ENCODE data around the gene TOPORS.
"Not testable (repeated sequence)": the region's sequence is repeated elsewhere in the genome, so short reads cannot be mapped to it uniquely, and the experiment has no call there.

The TOPORS gene

DNA sequence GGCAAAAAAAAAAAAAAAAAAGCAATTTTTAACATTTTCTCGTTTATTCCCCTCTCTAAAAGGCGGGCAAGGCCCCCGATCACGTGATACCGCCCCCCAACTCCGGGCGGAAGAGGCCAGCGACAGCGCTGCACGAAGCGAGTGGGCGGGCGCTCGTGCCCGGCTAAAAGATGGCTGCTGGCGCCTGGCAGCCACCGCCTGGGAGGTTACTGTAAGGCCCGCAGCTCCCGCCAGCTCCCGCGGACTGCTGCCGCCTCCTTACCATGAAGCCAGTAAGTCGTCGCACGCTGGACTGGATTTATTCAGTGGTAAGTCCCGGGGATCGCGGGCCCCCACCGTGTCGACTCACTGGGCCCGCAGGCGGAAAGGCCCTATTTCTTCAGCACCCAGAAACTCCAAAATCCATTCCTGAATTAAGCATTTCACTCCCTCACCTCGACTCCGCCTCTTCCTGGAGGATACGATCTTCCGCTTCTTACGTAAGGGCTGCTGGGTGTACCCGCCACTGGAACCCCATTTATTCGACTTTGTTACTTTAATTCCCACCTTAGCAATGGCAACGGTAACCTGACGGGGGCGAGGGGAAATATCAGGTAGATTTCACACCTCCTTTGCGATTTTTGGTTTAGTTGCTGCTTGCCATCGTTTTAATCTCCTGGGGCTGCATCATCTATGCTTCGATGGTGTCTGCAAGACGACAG, at the start of gene TOPORS, which contains the start of gene SMIM27:
Gene TOPORS (minus strand): TSS at position 415 of the 701 bp plus-strand sequence. CDS start 150 bp downstream, at position 265.
Gene SMIM27 (plus strand): TSS at position 156 of the 701 bp plus-strand sequence. CDS start 108 bp downstream, at position 264.
- DNase-seq (ENCODE audit: low read depth in 3 of 3) = peak; percentile 81 to 88 (median 84)

DNA sequence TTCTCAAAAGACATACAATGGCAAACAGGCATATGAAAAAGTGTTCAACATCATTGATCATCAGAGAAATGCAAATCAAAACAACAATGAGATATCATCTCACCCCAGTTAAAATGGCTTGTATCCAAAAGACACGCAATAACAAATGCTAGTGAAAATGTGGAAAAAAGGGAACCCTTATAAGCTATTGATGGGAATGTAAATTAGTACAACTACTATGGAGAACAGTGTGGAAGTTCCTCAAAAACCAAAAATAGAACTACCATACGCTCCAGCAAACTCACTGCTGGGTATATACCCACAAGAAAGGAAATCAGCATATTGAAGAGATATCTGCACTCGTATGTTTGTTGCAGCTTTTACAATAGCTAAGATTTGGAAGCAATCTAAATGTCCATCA, 46.6 kb upstream of the TOPORS start:
- DNase-seq (ENCODE audit: low read depth in 3 of 3) = not testable (repeated sequence)

DNA sequence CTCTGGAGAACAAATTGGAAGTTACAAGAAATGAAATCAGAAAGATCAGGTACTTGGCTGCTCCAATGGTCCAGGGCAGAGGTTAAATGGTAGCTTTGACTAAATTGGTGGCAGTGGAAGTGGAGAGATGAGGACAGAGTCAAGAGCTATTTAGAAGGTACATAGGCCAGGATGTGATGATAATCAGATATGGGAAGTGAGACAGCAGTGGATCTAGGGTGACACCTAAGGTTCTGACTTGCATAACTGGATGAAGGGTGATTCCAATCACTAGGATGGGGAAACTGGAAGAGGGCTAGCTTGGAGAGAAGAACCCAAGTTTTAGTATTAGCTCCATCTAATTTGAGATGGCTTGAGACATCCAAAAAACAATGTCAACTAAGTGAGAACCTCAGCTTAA, 44.5 kb upstream of the TOPORS start:
- no peak for DNase-seq (ENCODE audit: low read depth in 3 of 3)

DNA sequence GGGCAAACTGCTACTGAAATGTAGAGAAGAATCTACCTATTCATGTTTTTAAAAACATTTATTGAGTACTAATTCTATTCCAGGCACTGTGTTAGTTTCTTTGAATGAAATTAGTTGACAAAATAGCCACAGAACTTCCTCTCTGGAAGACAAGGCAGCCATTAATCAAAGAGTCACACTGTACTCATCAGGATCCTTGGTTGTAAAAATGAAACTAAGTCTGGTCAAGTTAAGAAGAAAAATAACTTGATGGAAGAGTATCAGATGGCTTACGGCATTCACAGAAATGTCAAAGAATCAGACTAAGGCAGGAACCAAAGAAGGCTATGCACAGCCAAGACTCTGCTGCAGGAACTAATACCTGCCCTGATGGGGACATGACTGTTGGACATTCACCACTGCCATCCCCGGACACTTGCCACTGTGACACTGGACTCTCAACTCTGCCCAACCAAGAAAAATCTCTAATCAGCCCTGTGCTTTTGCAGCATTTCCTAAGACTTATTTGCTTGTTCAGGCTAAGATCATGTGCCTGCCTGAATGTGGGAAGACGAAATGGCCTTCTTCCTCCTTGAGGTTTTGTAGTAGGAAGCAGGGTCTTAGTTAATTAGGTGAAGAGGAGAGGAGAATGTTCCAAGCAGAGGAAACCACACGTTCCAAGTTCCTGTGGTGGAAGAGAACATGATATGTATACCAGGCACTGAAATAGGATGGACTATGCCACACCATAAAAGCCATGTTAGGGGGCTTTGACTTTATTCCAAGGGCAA, 43.9 kb upstream of the TOPORS start:
- no peak for DNase-seq (ENCODE audit: low read depth in 3 of 3)

DNA sequence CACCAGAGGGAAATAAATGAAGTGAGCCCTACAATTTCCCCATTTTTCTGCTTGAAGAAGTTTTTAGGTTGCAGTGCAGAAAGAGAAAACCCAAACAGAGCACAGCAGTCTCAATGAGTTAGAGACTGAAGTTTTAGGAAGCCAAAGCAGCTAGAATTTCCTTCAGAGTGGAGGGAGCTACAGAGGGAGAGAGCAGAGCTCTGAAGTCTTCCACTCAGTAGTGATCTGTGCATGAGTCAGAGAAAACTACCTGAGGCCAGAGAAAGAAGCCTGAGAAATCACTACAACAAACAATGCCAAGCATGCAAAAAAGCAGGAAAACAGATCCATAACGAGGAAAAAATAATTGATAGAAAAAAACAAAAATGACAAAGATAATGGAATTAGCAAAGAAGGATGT, 38.5 kb upstream of the TOPORS start:
- DNase-seq (ENCODE audit: low read depth in 3 of 3) = no peak

DNA sequence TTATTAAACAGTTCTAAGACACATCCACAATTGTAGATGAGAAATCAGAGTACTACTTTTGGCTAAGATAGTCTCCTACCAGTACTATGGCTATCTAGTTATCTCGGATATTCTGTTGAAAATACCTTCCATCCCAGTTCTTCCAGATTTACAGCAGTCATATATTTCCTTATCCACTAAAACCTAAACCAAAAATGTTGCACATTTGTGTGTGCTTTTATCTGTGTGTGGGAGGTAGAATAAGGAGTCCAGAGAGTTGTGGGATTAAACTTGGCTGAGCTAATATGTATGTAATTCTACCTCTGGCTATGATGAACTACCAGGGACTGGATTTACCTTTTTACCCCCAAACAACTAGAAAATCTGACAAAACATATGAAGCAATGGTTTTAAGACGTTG, 38.1 kb upstream of the TOPORS start:
- no peak for DNase-seq (ENCODE audit: low read depth in 3 of 3)

DNA sequence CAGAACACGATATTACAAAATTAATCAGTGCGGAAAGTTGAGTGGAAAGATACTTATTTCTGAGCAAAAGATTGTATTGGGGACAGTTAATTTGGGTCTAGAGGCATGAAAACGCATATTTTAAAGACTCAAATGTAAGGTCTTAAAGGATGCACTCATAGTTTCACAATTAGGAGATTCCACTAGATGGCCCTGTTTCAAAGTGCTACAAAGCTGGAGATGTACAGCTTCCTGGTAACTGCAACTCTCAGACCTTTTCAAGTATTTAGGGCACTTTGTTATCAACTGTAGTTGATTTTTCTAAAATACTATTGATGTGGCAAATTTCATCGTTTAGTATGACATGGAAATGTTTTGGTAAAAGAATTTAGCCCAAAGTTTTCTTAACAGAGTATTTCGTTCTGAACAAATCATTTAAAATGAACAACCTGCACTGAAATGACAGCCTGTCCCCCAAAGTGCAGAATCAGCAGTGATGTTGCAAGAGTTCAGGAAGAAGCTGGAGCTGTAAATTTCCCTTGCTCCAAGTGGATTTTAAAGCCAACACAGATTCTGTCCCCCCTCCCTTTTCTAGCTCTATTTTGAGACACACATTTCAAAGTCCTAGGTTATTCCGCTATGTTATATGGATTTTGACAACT, 36.8 kb upstream of the TOPORS start:
- DNase-seq (ENCODE audit: low read depth in 3 of 3) = no peak

DNA sequence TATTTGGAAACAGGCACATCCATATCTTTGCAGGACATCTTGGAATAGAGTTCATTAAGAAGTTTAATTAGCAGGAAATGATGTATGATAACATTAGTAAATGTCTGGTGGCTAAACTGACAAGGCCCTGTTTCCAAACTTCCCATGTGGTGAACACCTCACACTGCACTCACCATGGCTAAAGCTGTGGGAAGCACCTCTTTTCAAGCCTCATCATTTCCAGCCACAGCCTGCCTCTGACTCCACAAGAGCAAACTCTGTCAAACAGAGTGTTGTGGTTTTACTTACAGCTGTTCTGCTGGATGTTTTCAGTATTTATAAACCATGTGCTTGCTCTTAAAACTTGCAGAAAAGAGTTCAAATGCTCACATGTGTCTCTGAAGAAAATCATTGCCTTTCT, 35.5 kb upstream of the TOPORS start:
- no peak for DNase-seq (ENCODE audit: low read depth in 3 of 3)

DNA sequence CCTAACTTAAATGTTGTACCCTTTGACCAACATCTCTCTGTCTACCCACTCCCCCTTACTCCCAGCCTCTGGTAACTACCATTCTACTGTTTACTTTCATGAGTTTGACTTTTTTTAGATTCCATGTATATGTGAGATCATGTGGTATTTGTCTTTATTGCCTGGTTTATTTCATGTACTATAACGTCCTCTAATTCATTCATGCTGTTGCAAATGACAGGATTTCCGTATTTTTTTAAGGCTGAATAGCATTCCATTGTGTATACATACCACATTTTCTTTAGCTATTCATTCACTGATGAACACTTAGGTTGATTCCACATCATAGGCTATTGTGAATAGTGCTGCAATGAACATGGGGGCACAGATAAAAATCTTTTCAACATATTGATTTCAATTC, 32.4 kb upstream of the TOPORS start:
- DNase-seq (ENCODE audit: low read depth in 3 of 3) = no peak

DNA sequence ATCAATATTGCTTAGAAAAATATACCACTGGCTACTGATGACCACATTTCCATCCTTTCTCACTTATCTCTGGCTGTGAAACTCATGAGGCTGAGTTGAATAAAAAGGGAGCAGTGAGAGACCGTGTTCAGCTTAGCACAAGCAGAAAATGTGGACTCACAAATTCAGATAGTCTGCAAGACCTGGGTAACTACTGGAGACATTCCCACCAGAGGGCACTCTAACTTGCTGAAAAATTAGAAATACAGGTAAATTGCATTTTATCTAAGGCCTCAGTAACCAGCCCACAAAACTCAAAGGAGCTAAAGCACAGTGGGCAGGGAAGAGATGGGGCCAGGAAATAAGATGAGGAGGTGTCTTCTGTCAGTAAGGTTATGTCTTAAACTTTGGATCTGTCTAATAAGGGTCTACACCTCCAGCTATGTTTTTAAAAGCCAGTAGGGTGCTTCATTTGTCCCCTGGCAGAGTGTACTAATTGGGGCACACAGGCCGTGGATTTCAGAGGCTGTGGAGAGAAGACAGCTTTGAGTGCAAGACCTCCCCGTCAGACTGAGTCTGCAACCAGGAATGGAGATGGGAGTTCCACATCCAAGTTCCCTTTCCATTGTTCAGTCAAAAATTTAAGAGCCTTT, 29.2 kb upstream of the TOPORS start:
- DNase-seq (ENCODE audit: low read depth in 3 of 3) = peak in 1 of 3 donors; percentile 14

DNA sequence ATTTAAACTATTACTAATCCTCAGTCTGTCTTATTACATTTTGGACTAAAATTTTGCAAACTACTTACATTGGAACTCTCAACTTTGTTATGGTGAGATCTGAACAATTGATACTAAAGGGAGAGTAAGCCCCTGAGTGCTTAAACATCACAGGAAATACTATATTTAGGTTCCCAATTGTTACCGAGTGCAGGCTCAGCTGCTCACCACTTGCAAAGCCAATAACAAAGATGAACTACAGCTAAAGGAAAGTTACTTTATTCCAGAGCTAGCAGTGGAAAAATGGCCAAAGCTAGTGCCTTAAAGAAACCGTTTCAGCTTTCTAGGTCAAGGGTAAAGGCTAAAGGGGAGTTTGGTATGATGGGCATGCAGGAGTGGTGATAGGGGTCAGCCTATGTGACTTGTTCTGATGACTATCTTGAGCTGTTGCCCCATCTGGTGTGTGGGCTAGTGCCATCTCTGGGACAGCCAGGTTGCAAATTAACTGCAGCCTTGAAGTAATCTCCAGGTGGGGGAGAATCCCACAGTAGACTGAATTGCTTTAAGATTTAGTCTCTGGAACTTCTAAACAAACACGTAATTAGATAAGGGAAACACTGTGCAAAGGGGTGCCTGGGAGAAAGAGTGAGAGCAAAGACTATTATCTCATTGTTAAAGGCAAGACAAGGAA, 28.4 kb upstream of the TOPORS start:
- DNase-seq (ENCODE audit: low read depth in 3 of 3) = no peak

DNA sequence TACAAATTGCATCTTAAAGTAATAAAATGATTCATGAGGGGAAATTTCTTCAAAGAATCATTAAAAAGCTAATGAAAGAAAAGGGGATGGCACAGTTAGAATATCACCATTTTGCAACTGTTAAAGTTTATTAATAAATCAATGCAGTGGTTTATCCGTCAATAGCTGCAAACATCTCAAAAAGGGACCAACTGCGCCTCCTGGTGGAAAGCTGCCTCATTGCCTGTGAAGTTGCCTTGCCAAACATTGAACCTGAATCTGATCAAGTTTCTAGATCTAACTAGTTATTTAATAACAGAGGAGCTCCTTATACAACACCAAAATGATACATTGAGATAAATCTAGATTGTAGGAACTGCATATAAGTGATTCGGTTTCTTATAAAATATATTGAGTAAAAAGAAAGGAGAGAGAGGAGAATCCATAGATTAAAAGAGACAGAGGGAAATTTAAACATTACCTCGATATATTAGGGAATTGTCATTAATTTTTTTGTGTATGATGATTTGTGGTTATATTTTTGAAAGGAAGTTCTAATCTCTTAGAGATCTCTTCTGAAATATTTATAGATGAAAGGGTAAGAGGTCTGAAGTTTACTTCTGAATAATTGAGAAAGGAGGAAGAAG, 27.4 kb upstream of the TOPORS start:
- DNase-seq (ENCODE audit: low read depth in 3 of 3) = peak; percentile 58 to 71 (median 59)

DNA sequence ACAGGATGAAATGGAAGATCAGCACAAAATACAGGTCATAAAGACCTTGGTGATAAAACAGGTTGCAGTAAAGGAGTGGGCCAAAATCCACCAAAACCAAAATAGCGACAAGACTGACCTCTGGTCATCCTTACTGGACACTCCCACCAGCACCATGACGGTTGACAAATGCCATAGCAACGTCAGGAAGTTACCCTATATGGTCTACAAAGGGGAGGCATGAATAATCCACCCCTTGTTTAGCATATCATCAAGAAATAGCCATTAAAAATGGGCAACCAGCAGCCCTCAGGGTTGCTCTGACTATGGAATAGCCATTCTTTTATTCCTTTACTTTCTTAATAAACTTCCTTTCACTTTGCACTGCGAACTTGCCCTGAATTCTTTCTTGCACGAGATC, 26.6 kb upstream of the TOPORS start:
- DNase-seq (ENCODE audit: low read depth in 3 of 3) = no peak

DNA sequence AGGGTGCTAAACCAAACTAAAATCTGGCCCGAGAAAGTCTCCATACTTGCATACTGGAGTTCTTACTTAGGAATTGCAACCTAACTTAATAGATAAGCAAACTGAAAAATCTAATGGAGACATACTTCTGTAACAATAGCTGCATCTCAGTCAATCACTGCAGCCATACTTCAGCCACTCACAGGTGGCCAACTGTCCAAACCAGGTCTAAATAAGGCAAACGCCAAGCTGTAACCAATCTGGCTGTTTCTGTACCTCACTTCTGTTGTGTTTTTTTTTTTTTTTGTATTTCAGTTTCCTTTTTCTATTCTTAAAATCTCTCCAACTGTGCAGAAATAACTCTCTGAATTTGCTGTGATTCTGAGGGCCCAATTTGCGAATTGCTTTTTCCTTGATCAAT, 24.9 kb upstream of the TOPORS start:
- no peak for DNase-seq (ENCODE audit: low read depth in 3 of 3)

DNA sequence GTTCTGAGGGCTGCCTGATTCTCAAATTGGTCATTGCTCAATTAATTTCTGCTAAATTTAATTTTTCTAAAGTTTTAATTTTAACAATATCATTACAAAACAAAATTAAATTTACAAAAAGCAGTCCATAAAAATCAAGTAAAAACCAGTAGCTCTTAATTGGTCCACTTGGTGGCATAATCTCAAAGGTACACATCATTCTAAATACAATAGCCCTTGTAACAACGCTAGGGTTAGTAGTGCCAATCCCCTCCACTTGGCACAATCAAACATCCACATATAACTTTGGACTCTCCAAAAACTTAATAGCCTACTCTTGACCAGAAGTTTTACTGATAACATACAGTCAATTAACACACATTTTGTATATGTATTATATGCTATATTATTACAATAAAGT, 22.5 kb upstream of the TOPORS start:
- no peak for DNase-seq (ENCODE audit: low read depth in 3 of 3)

DNA sequence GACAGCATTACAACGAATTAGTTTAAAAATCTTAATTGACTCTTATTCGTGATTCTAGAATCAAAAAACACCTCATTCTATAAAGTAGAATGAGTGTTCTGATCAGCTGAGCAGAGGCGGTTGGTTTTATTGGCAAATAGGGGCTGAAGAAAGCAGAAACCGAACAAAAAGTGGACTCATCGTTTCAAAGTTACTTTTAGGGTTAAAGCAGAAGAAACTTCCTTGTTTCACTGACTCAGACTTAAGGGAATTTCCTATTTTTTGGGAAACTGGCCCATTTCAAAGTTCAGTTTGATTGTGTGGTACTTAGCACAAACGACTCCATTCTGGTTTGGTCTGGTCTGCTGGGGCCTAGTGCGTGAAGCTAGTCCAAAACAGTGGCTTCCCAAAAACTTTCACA, 21.4 kb upstream of the TOPORS start:
- DNase-seq (ENCODE audit: low read depth in 3 of 3) = no peak

DNA sequence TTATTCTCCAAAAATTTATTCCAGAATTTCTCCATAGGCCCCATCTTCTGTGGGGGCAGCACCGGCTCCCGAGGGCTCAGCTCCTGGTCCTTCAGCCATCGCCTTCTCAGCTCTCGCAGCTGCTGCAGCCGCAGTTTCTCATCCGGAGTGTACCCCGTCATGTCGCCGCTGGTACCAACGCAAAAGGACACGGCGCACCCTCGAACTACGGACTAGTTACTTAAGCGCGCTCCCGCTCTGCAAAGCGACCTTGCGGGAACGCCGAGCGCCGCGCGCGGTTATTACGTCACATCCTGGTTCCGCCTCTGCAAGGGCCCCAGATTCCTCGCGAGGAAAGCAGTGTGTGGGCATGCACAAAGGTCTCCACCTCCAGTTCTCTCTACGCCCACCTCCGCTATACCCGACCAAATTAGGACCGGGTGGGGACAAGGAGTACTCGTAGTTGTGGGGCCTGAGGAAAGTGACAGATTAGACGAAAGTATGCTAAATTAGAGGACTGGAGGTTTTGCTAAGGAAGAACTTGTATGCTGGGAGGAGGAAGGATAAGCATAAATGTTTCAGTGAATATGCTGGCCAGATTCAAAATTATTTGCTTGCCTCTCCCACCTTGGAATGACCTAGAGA, 20.6 kb upstream of the TOPORS start, which contains the start of gene NDUFB6:
Gene NDUFB6 (minus strand): TSS at position 260 of the 624 bp plus-strand sequence. CDS start 99 bp downstream, at position 161.
- peak; percentile 90 to 92 (median 92) for DNase-seq (ENCODE audit: low read depth in 3 of 3)

DNA sequence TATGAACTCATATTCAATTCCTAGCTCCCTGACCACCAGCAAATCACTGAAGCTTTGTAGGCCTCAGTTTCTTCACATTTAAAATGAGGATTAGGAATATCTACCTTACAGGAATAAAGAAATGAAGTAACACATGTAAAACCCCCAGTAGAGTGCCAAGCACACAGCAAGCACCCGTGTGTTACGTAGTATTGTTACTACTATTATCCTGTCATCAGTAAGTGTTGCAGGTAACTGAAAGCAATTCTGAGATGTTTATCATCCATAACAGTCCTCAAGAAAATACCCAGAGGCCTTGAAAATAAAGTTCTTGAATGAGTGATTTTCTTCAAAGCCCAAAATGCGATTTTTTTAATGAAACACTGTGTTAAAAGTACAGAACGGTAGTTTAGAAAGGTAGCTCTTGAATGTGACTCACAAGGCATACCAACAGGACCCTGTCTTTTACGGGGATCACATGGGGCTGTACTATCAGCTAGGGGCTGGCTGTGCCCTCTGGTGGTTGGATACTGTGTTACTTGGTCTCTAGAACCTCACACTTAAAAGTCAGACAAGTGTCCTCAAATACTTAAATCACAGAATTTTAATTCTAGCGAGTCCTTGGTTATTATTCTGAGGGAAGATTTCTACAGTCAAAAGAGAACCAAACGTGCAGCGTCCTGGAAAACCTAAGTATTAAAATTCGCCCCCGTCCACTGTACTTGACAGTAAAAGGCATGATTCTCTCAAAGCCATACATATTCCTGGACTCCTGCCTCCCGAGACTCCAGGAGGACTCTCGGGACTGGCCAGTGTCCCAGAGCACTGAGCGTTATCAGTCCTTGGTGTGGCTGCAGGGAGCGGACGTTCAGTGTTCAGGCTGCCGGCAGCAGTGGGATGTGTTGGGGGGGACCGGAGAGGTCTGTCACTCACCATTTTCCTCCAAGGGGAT, 19.8 kb upstream of the TOPORS start:
- peak; percentile 41 to 65 (median 59) for DNase-seq (ENCODE audit: low read depth in 3 of 3)

DNA sequence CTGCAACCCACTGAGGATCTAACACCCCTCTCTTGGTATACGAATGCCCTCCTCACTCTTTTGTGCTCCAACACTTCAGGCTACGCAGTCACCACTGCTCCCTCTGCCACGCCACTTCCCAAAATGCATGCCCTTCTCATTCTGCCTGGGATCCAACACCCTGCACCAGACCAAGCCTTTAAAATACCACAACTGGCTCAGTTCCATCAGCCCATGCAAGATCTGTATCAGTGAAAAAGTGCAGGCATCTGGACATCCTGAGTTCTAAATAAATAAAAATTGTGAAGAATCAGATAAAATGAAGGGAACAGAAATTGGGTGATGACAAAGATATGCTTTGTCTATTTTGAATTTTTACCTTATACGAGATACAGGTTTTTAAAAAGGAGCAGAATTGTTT, 17.9 kb upstream of the TOPORS start:
- DNase-seq (ENCODE audit: low read depth in 3 of 3) = no peak

Data from stimulated activated CD4-positive, alpha-beta T cell treated with anti-CD3 and anti-CD28 coated beads, TNF-alpha, amount 100 ng/mL, for 48 hours (primary cell).